RWPE2 (cell line): ENCODE measurements around the gene RASSF7.

Source experiments
- ATAC-seq: fragments of 200-7000 bp; cut with Tn5 transposase; 3 replicates; pipeline ENCODE4 v1.9.1; 2021; ENCODE audit warnings: low read depth
- DNase-seq: peaks from one replicate; pipeline ENCODE4 v3.0.0-alpha.2; 2020; ENCODE audit warnings: low spot score
- H3K27ac ChIP-seq: fragments of 450-650 bp; 2 replicates; pipeline ENCODE4 v1.5.1; 2017; ENCODE audit warnings: mild to moderate bottlenecking; ENCODE audit not compliant: poor library complexity, severe bottlenecking
- H3K27me3 ChIP-seq: fragments of 250-450 bp; sonication (Bioruptor Pico); 2 replicates; pipeline ENCODE4 v1.5.1; 2021; ENCODE audit warnings: mild to moderate bottlenecking, moderate library complexity; ENCODE audit not compliant: insufficient read depth, poor library complexity, severe bottlenecking
- H3K36me3 ChIP-seq: fragments of 250-450 bp; sonication (Bioruptor Pico); 2 replicates; pipeline ENCODE4 v1.5.1; 2020; ENCODE audit warnings: low read depth, mild to moderate bottlenecking, moderate library complexity
- H3K4me1 ChIP-seq: fragments of 250-450 bp; sonication (Bioruptor Pico); 2 replicates; pipeline ENCODE4 v1.5.1; 2021; ENCODE audit warnings: mild to moderate bottlenecking, moderate library complexity; ENCODE audit not compliant: insufficient read depth, poor library complexity, severe bottlenecking
- H3K4me3 ChIP-seq: fragments of 250-450 bp; sonication (Bioruptor Pico); 2 replicates; pipeline ENCODE4 v1.5.1; 2021; ENCODE audit warnings: mild to moderate bottlenecking, moderate library complexity; ENCODE audit not compliant: severe bottlenecking
- H3K9me3 ChIP-seq: fragments of 250-450 bp; sonication (Bioruptor Pico); 2 replicates; pipeline ENCODE4 v1.5.1; 2021; ENCODE audit warnings: mild to moderate bottlenecking, moderate library complexity; ENCODE audit not compliant: severe bottlenecking
- CTCF ChIP-seq: fragments of 450-650 bp; IDR thresholded peaks from one replicate; pipeline ENCODE4 v1.5.1; 2017; ENCODE audit warnings: mild to moderate bottlenecking, moderate library complexity; ENCODE audit not compliant: poor library complexity, severe bottlenecking

The RASSF7 gene

GRCh38 chr11:560305-561147, at the start of gene RASSF7, which contains the start of gene LMNTD2:
TSS of gene RASSF7 (plus strand) at chr11:560970. CDS start at chr11:561769, 799 bp downstream.
TSS of gene LMNTD2 (minus strand) at chr11:560738. CDS start at chr11:560716, 22 bp downstream.
- Histone ChIP-seq H3K27me3 (peaks cover 3% of the 10 kb centered on the region), H3K4me1 (no peaks in the 10 kb centered on the region), H3K36me3 (peaks cover 15% of the 10 kb centered on the region), H3K9me3 (no peaks in the 10 kb centered on the region), H3K4me3 (peak within 1 kb of the TSS; percentile 93), H3K27ac (peak within 1 kb of the TSS; percentile 81)
- ATAC-seq, result peak; percentile 60
- no peak for TF ChIP-seq CTCF
- DNase-seq, result peak; percentile 92

- peaks cover 31% of the 10 kb centered on the region for H3K36me3 ChIP-seq
- no peaks in the 10 kb centered on the region for H3K9me3 ChIP-seq
- no peak overlapping the region for H3K27ac ChIP-seq
- no peak for TF ChIP-seq CTCF
- H3K27me3 ChIP-seq, result no peaks in the 10 kb centered on the region
- DNase-seq, result no peak
- H3K4me1 ChIP-seq, result peaks cover 16% of the 10 kb centered on the region
- no peak for ATAC-seq
- H3K4me3 ChIP-seq, result no peak overlapping the region
These were observed 47.8 kb upstream of the RASSF7 start for GRCh38 chr11:512761-513595.

- Histone ChIP-seq H3K4me3 (no peak overlapping the region), H3K9me3 (no peaks in the 10 kb centered on the region), H3K27me3 (no peaks in the 10 kb centered on the region), H3K4me1 (peaks cover 16% of the 10 kb centered on the region), H3K36me3 (peaks cover 17% of the 10 kb centered on the region), H3K27ac (peak overlapping the region; percentile 95)
- no peak for ATAC-seq
- no peak for TF ChIP-seq CTCF
- DNase-seq, result no peak
These were observed 46.2 kb upstream of the RASSF7 start for GRCh38 chr11:514606-515005.

- Histone ChIP-seq H3K27me3 (no peaks in the 10 kb centered on the region), H3K4me1 (peaks cover 16% of the 10 kb centered on the region), H3K36me3 (peaks cover 13% of the 10 kb centered on the region), H3K27ac (peak overlapping the region; percentile 95), H3K9me3 (no peaks in the 10 kb centered on the region), H3K4me3 (no peak overlapping the region)
- DNase-seq, result peak; percentile 88
- ATAC-seq, result peak; percentile 90
- no peak for TF ChIP-seq CTCF
These were observed 45.6 kb upstream of the RASSF7 start for GRCh38 chr11:515131-515530.
